HG02973 (cell line): Measurements from ENCODE around the gene GAK.

Experiments used
- ATAC-seq: cut with Tn5 transposase; IDR thresholded peaks from one replicate; pipeline ENCODE4 v1.9.1; 2021; ENCODE audit warnings: moderate library complexity; ENCODE audit not compliant: unreplicated experiment

GAK gene

GRCh38 chr4:964346-965025 lies 32.4 kb upstream of the GAK start:
- ATAC-seq = no peak

- no peak for ATAC-seq
Measured at GRCh38 chr4:963276-964225, 31.4 kb upstream of the GAK start.

GRCh38 chr4:962231-963208 lies 30.4 kb upstream of the GAK start:
- ATAC-seq = no peak

- ATAC-seq = no peak
Measured at GRCh38 chr4:961351-962230, 29.5 kb upstream of the GAK start.

GRCh38 chr4:960636-961350 lies 28.7 kb upstream of the GAK start:
- no peak for ATAC-seq

GRCh38 chr4:960140-960635 lies 28.1 kb upstream of the GAK start:
- ATAC-seq = no peak

GRCh38 chr4:959338-960139 lies 27.4 kb upstream of the GAK start:
- ATAC-seq = no peak

- no peak for ATAC-seq
Measured at GRCh38 chr4:958696-959337, 26.7 kb upstream of the GAK start.

GRCh38 chr4:958314-958665 lies 26.2 kb upstream of the GAK start:
- ATAC-seq = no peak

- ATAC-seq = no peak
Measured at GRCh38 chr4:957581-958313, 25.6 kb upstream of the GAK start.

GRCh38 chr4:957231-957580 lies 25.1 kb upstream of the GAK start:
- no peak for ATAC-seq

GRCh38 chr4:956531-957230 lies 24.6 kb upstream of the GAK start:
- ATAC-seq = no peak

- ATAC-seq = no peak
Measured at GRCh38 chr4:955931-956381, 23.8 kb upstream of the GAK start.

GRCh38 chr4:955161-955921 lies 23.2 kb upstream of the GAK start:
- ATAC-seq = no peak

GRCh38 chr4:954211-955020 lies 22.3 kb upstream of the GAK start:
- no peak for ATAC-seq
